ENCODE data around the gene NUDT4.

- TF ChIP-seq CTCF (IDR thresholded peaks at IDR 0.05; ENCODE audit: low read length) (no peak), EZH2 (optimal IDR thresholded peaks at IDR 0.05; ENCODE audit: low read depth, low read length) (no peak), EZH2phosphoT487 (IDR thresholded peaks at IDR 0.05; ENCODE audit: low read length) (no peak)
These were observed 41.4 kb upstream of the NUDT4 start for GRCh38 chr12:93336291-93336741.

Measured in MM.1S (cell line).